ENCODE data around the gene XYLT2.

XYLT2 gene

DNA sequence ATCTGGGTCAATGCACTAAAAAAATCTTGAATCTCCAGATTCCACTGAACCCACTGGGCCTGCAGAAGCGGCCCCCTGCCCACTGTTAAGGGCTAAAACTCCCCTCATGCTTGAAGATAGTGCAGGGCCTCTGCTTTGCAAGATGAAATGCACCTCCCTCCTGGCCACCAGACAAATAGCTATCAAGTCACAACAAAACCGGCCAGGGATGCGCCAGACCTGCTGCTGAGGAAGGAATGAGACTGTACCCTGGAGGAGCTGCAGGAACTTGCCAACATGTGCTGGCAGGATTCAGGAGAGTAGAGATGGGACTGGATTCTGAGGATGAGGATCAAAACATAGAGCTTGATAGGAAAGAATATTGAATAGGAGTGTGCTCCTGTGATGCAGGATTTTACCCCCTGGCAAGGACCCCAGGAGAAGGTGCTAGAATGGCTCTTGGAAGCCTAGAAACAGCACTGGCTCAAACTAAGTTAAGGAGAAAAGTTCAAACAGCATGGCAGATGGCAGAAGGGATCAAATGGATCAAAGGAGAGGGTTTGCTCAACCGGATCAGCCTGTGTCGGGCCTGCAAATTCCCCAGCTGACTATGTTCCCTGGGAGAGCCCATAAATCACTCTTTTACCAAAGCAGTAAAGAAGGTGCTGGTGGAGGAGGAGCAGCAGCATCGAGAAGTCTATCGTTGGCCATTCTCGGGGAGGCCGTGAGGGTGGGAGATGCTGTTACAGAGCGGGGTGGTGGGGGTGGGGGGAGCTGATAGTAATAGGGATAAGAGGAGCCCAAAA is 27.2 kb upstream of the XYLT2 start:
- TF ChIP-seq SPI1 (IDR thresholded peaks at IDR 0.05; ENCODE audit: low read depth, low read length) (no peak), POU2F2 (IDR thresholded peaks at IDR 0.05; ENCODE audit: low read depth, low read length) (no peak), POLR2A (IDR thresholded peaks at IDR 0.05; ENCODE audit: low read depth, low read length) (no peak), POLR2AphosphoS5 (IDR thresholded peaks at IDR 0.05; ENCODE audit: low read depth, low read length) (no peak), TAF1 (IDR thresholded peaks at IDR 0.05; ENCODE audit: low read depth, low read length) (no peak), PAX5 (IDR thresholded peaks at IDR 0.05; ENCODE audit: insufficient read depth, low read length, severe bottlenecking) (no peak)
- FAIRE-seq (no peak), DNase-seq (ENCODE audit: insufficient read length, low spot score) (no peak)

DNA sequence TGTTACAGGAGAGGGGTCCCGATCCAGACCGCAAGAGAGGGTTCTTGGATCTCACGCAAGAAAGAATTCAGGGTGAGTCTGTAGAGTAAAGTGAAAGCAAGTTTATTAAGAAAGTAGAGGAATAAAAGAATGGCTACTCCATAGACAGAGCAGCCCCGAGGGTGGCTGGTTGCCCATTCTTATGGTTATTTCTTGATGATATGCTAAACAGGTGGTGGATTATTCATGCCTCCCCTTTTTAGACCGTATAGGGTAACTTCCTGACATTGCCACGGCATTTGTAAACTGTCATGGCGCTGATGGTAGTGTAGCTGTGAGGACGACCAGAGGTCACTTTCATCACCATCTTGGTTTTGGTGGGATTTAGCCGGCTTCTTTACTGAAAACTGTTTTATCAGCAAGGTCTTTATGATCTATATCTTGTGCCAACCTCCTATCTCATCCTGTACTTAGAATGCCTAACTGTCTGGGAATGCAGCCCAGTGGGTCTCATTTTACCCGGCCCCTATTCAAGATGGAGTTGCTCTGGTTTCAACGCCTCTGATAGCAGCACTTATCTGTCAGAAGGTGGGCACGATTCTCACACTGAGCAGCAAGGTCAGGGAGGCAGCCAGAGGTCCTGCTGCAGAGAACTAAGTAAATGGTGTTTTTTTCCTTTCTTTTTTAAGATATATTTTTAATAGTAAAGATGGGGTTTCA is 26.5 kb upstream of the XYLT2 start:
- FAIRE-seq (no peak), DNase-seq (ENCODE audit: insufficient read length, low spot score) (no peak)
- no peak for TF ChIP-seq SPI1 (IDR thresholded peaks at IDR 0.05; ENCODE audit: low read depth, low read length)
- TF ChIP-seq POLR2AphosphoS5 (IDR thresholded peaks at IDR 0.05; ENCODE audit: low read depth, low read length), result no peak
- TF ChIP-seq POLR2A (IDR thresholded peaks at IDR 0.05; ENCODE audit: low read depth, low read length), result no peak

DNA sequence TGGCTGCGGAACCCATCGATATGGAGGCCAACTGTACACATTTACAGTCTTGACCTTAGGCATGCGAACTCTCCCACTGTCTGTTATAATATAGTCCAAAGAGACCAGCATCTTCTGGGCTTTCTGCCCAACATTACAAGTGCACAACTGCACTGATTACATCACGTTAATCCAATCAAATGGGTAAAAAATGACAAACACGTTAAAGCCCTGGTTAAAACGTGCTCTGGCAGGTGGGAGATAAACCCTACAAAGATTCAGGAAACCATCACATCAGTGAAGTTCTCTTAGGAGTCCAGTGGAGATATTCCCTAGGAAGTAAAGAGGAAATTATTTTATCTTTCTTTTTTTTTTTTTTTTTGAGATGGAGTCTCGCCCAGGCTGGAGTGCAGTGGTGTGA is 23.7 kb upstream of the XYLT2 start:
- TF ChIP-seq POLR2A (IDR thresholded peaks at IDR 0.05; ENCODE audit: low read depth, low read length) (no peak), SPI1 (IDR thresholded peaks at IDR 0.05; ENCODE audit: low read depth, low read length) (no peak), POLR2AphosphoS5 (IDR thresholded peaks at IDR 0.05; ENCODE audit: low read depth, low read length) (no peak), TAF1 (IDR thresholded peaks at IDR 0.05; ENCODE audit: low read depth, low read length) (no peak), PAX5 (IDR thresholded peaks at IDR 0.05; ENCODE audit: insufficient read depth, low read length, severe bottlenecking) (no peak), POU2F2 (IDR thresholded peaks at IDR 0.05; ENCODE audit: low read depth, low read length) (no peak)
- FAIRE-seq (no peak), DNase-seq (ENCODE audit: insufficient read length, low spot score) (no peak)

DNA sequence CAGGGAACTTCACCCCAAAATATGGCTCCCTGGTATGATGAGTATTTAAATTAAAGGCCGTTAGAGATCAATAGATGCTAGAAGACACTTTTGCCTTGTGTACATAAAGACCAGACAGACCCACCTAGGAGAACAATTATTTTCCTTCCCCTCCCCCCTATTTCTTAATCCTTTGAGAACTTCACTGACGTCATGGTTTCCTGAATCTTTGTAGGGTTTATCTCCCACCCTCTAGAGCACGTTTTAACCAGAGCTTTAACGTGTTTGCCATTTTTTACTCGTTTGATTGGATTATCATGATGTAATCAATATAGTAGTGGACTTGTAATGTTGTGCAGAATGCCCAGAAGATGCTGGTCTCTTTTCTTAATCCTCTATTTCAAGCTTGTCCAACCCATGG is 22.9 kb upstream of the XYLT2 start:
- no peak for DNase-seq (ENCODE audit: insufficient read length, low spot score)
- no peak for FAIRE-seq
- TF ChIP-seq POU2F2 (IDR thresholded peaks at IDR 0.05; ENCODE audit: low read depth, low read length) (no peak), POLR2AphosphoS5 (IDR thresholded peaks at IDR 0.05; ENCODE audit: low read depth, low read length) (no peak), TAF1 (IDR thresholded peaks at IDR 0.05; ENCODE audit: low read depth, low read length) (no peak), POLR2A (IDR thresholded peaks at IDR 0.05; ENCODE audit: low read depth, low read length) (no peak), PAX5 (IDR thresholded peaks at IDR 0.05; ENCODE audit: insufficient read depth, low read length, severe bottlenecking) (no peak), SPI1 (IDR thresholded peaks at IDR 0.05; ENCODE audit: low read depth, low read length) (no peak)

GRCh38 chr17:50325906-50326305 is 20.0 kb upstream of the XYLT2 start:
- TF ChIP-seq POU2F2 (IDR thresholded peaks at IDR 0.05; ENCODE audit: low read depth, low read length), result no peak
- TF ChIP-seq POLR2A (IDR thresholded peaks at IDR 0.05; ENCODE audit: low read depth, low read length), result no peak
- no peak for TF ChIP-seq PAX5 (IDR thresholded peaks at IDR 0.05; ENCODE audit: insufficient read depth, low read length, severe bottlenecking)
- TF ChIP-seq SPI1 (IDR thresholded peaks at IDR 0.05; ENCODE audit: low read depth, low read length), result no peak

DNA sequence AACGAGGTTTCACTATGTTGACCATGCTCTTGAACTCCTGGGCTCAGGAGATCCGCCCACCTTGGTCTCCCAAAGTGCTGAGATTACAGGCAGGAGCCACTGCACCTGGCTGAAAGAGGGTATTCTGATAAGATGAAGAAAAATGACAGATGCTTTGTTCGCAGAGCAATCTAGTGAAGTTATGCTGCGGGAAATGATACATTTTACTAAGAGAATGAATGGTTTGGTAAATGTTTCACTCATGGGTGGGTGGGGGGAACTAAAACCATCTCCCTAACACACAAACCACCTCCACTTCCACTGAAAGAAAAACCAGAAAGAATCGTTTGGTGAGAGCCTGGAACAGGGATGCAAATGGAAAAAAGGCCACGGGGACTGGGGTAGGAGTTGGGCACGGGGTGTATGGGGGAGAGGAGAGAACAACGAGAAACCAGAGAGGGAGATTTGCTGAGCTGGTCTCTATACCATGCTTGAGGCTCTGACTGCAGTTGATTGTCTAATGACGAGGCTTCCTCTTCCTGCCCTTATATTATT is 19.0 kb upstream of the XYLT2 start:
- FAIRE-seq (no peak), DNase-seq (ENCODE audit: insufficient read length, low spot score) (no peak)
- TF ChIP-seq PAX5 (IDR thresholded peaks at IDR 0.05; ENCODE audit: insufficient read depth, low read length, severe bottlenecking) (no peak), TAF1 (IDR thresholded peaks at IDR 0.05; ENCODE audit: low read depth, low read length) (no peak), SPI1 (IDR thresholded peaks at IDR 0.05; ENCODE audit: low read depth, low read length) (peak; percentile 5; the same call in 1 of the 2 replicates)

More at GRCh38 chr17:50325906-50326305, 20.0 kb upstream of the XYLT2 start:
- no peak for FAIRE-seq
- no peak for DNase-seq (ENCODE audit: insufficient read length, low spot score)

GRCh38 chr17:50328363-50329325 is 17.3 kb upstream of the XYLT2 start:
- DNase-seq (ENCODE audit: insufficient read length, low spot score), result no peak
- no peak for FAIRE-seq
- no peak for TF ChIP-seq SPI1 (IDR thresholded peaks at IDR 0.05; ENCODE audit: low read depth, low read length)
- TF ChIP-seq POLR2A (IDR thresholded peaks at IDR 0.05; ENCODE audit: low read depth, low read length), result no peak
- no peak for TF ChIP-seq PAX5 (IDR thresholded peaks at IDR 0.05; ENCODE audit: insufficient read depth, low read length, severe bottlenecking)
- TF ChIP-seq POLR2AphosphoS5 (IDR thresholded peaks at IDR 0.05; ENCODE audit: low read depth, low read length), result no peak
- TF ChIP-seq POU2F2 (IDR thresholded peaks at IDR 0.05; ENCODE audit: low read depth, low read length), result no peak
- no peak for TF ChIP-seq TAF1 (IDR thresholded peaks at IDR 0.05; ENCODE audit: low read depth, low read length)

GRCh38 chr17:50329716-50330115 is 16.2 kb upstream of the XYLT2 start:
- FAIRE-seq (no peak), DNase-seq (ENCODE audit: insufficient read length, low spot score) (no peak)
- TF ChIP-seq POU2F2 (IDR thresholded peaks at IDR 0.05; ENCODE audit: low read depth, low read length) (no peak), SPI1 (IDR thresholded peaks at IDR 0.05; ENCODE audit: low read depth, low read length) (no peak), POLR2AphosphoS5 (IDR thresholded peaks at IDR 0.05; ENCODE audit: low read depth, low read length) (no peak), TAF1 (IDR thresholded peaks at IDR 0.05; ENCODE audit: low read depth, low read length) (no peak), PAX5 (IDR thresholded peaks at IDR 0.05; ENCODE audit: insufficient read depth, low read length, severe bottlenecking) (no peak), POLR2A (IDR thresholded peaks at IDR 0.05; ENCODE audit: low read depth, low read length) (no peak)

All from GM12891 (cell line).